DOHH2 (cell line): Measurements from ENCODE around the gene GRIP2.

Experiments
- EZH2phosphoT487 ChIP-seq: fragments of 200-600 bp; sonication (generic); IDR thresholded peaks from 2 replicates; pipeline ENCODE4 v1.6.1; 2017; ENCODE audit warnings: borderline replicate concordance, mild to moderate bottlenecking, antibody characterized with exemption, low read length, moderate library complexity, mixed read lengths
- TF ChIP-seq, protein P1 (sequence below): fragments of 200-600 bp; sonication (generic); IDR thresholded peaks from one replicate; pipeline ENCODE4 v1.5.1; 2014; ENCODE audit warnings: antibody characterized with exemption, mild to moderate bottlenecking, low read depth, low read length; ENCODE audit not compliant: poor library complexity, severe bottlenecking

DNA sequence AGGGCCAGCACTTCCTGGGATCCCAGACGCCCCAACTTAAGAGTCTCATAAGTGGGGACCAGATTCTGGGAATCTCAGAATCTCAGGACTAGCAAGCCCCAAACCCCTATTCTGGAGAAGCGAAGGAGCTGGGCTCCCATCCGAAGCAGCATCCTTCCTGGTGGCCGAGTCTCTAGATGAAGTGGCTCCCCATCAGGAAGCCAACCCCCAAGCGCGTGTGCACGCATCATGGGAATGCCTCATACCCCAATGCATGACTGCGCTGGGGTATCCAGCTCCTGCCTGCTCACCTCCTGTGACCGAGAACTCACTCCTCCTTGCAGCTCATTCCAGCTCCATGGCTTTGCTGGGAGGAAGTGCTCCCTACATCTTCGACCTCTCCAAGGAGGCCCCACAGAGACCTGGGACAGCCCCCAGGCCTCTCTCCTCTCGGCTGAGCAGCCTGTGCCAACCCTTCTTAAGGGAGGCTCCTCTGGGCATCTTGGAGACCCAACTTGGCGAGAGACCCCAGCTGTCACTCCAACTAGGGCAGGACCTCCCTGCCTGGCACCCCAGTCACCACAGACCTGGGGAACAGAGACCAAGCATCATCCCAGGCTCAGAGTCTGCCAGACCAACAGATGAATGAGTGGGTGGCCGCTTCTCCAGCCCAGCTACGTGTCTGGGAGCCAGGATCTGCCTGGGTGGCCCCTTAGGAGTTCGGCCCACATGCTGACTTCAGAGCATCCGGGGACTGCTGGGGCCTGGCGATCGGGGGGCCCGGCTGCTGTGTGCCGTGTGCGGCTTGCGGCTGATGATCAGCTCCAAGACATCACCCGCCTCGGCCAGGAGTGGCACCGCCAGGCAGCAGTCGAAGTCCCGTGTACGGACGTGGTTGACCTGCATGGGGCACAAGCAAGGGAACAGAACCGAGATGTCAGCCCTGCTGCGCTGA is 46.9 kb downstream of the GRIP2 start:
- TF ChIP-seq, protein P1, sequence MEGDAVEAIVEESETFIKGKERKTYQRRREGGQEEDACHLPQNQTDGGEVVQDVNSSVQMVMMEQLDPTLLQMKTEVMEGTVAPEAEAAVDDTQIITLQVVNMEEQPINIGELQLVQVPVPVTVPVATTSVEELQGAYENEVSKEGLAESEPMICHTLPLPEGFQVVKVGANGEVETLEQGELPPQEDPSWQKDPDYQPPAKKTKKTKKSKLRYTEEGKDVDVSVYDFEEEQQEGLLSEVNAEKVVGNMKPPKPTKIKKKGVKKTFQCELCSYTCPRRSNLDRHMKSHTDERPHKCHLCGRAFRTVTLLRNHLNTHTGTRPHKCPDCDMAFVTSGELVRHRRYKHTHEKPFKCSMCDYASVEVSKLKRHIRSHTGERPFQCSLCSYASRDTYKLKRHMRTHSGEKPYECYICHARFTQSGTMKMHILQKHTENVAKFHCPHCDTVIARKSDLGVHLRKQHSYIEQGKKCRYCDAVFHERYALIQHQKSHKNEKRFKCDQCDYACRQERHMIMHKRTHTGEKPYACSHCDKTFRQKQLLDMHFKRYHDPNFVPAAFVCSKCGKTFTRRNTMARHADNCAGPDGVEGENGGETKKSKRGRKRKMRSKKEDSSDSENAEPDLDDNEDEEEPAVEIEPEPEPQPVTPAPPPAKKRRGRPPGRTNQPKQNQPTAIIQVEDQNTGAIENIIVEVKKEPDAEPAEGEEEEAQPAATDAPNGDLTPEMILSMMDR: no peak
- TF ChIP-seq EZH2phosphoT487: no peak
